PC-3 (cell line): ENCODE measurements around the gene CRYGS. TPM values are rescaled to one million over a fixed set of nuclear protein-coding genes. Genes with fewer than 3 reads are reported as not detected.

Experiments
- ATAC-seq: fragments of 200-7000 bp; cut with Tn5 transposase; 2 replicates; pipeline ENCODE4 v1.9.1; 2020; ENCODE audit warnings: mild to moderate bottlenecking, moderate library complexity
- BruUV-seq: library from RNA; stranded (reverse); fragments of 400-500 nt; replicated peaks from 2 replicates; lab custom pipeline; 2021; lab: Mats Ljungman, UMichigan
- CTCF ChIA-PET: fragments of 300-600 bp; sonication (Branson Sonifier 250); formaldehyde crosslinking; loops from one replicate; lab custom pipeline; 2022; ENCODE audit warnings: antibody characterized with exemption; lab: Charles Lee
- POLR2A ChIA-PET: fragments of 300-600 bp; sonication (Branson Sonifier 250); formaldehyde crosslinking; loops from one replicate; lab custom pipeline; 2022; ENCODE audit warnings: antibody characterized with exemption; ENCODE audit not compliant: unreplicated experiment; lab: Charles Lee
- DNase-seq: peaks from one replicate; pipeline ENCODE4 v3.0.0-alpha.2; 2015
- H2AFZ ChIP-seq: fragments of 300-600 bp; sonication (generic); 2 replicates; pipeline ENCODE4 v1.6.0; 2016; ENCODE audit warnings: antibody characterized with exemption, low read length
- H3F3A ChIP-seq: fragments of 300-600 bp; sonication (generic); one replicate; pipeline ENCODE4 v1.6.0; 2017; ENCODE audit warnings: antibody characterized with exemption, low read length, control low read depth, mild to moderate bottlenecking; ENCODE audit not compliant: unreplicated experiment
- H3K27ac ChIP-seq: fragments of 300-600 bp; sonication (generic); 2 replicates; pipeline ENCODE4 v1.5.1; 2016; ENCODE audit warnings: mild to moderate bottlenecking, low read length
- H3K27me3 ChIP-seq: fragments of 300-600 bp; sonication (generic); 2 replicates; pipeline ENCODE4 v1.6.1; 2016; ENCODE audit warnings: low read length, mixed read lengths
- H3K36me3 ChIP-seq: fragments of 300-600 bp; sonication (generic); 2 replicates; pipeline ENCODE4 v1.6.1; 2016; ENCODE audit warnings: low read depth, mixed run types, low read length, mixed read lengths
- H3K4me1 ChIP-seq: fragments of 300-600 bp; sonication (generic); 2 replicates; pipeline ENCODE4 v1.5.1; 2016; ENCODE audit warnings: low read length; ENCODE audit not compliant: insufficient read depth
- H3K4me2 ChIP-seq: fragments of 300-600 bp; sonication (generic); 2 replicates; pipeline ENCODE4 v1.6.0; 2016; ENCODE audit warnings: low read length
- H3K4me3 ChIP-seq: fragments of 300-600 bp; sonication (generic); 2 replicates; pipeline ENCODE4 v1.5.1; 2016; ENCODE audit warnings: mild to moderate bottlenecking, low read length, mixed read lengths
- H3K79me2 ChIP-seq: fragments of 300-600 bp; sonication (generic); 2 replicates; pipeline ENCODE4 v1.6.1; 2017; ENCODE audit warnings: low read length, mixed read lengths
- H3K9ac ChIP-seq: fragments of 300-600 bp; sonication (generic); 2 replicates; pipeline ENCODE4 v1.6.0; 2016; ENCODE audit warnings: mild to moderate bottlenecking, low read length
- H3K9me2 ChIP-seq: fragments of 300-600 bp; sonication (generic); replicated peaks from 2 replicates; pipeline ENCODE4 v1.6.1; 2016; ENCODE audit warnings: mixed run types, low read length, mixed read lengths
- H3K9me3 ChIP-seq: fragments of 300-600 bp; sonication (generic); 2 replicates; pipeline ENCODE4 v1.6.1; 2016; ENCODE audit warnings: low read length, mixed read lengths
- H4K20me1 ChIP-seq: fragments of 300-600 bp; sonication (generic); 2 replicates; pipeline ENCODE4 v1.6.1; 2016; ENCODE audit warnings: low read length, mixed read lengths
- CTCF ChIP-seq: fragments of 300-600 bp; sonication (generic); conservative IDR thresholded peaks from 2 replicates; pipeline ENCODE4 v1.5.1; 2017; ENCODE audit warnings: antibody characterized with exemption, low read depth, mild to moderate bottlenecking, low read length
- EZH2 ChIP-seq: fragments of 300-600 bp; sonication (generic); IDR thresholded peaks from one replicate; pipeline ENCODE4 v1.6.1; 2017; ENCODE audit warnings: antibody characterized with exemption, mild to moderate bottlenecking, low read length; ENCODE audit not compliant: unreplicated experiment
- EZH2phosphoT487 ChIP-seq: fragments of 300-600 bp; sonication (generic); IDR thresholded peaks from 2 replicates; pipeline ENCODE4 v1.6.1; 2018; ENCODE audit warnings: mild to moderate bottlenecking, antibody characterized with exemption, low read length, borderline replicate concordance
- intact Hi-C: fragments of 100-400 bp; cut with micrococcal nuclease; formaldehyde crosslinking; loops from 2 replicates; pipeline ENCODE4 v1.9.0; 2023
- total RNA-seq: library from RNA; depleted of rRNA; stranded (reverse); fragments of >200 nt; gene quantifications from 2 replicates; pipeline ENCODE4 v1.2.3, GENCODE V29; 2014

CRYGS gene
- total RNA-seq, 1 experiment from 2014 or later: 3.4 TPM

GRCh38 chr3:186570941-186571643, 26.9 kb upstream of the CRYGS start:
- TF ChIP-seq CTCF (no peak), EZH2phosphoT487 (no peak), EZH2 (no peak)
- peaks cover 16% of the 10 kb centered on the region for H3K4me1 ChIP-seq
- peak overlapping the region; percentile 91 for H3K9ac ChIP-seq
- H3F3A ChIP-seq: no peaks in the 10 kb centered on the region
- no peaks in the 10 kb centered on the region for H3K27me3 ChIP-seq
- H3K9me2 ChIP-seq: no peaks in the 10 kb centered on the region
- peak overlapping the region; percentile 90 for H2AFZ ChIP-seq
- ChIA-PET CTCF (interaction anchor here (1.0 to 1.9 kb wide), 2 partner anchors 43 to 46 kb away, joined by 4 to 7 read pairs; no protein-coding TSS in a partner anchor), POLR2A (interaction anchor here (0.6 to 1.2 kb wide), 5 partner anchors 10 to 784 kb away, joined by 3 to 12 read pairs (median 4); partner anchors contain the start of gene EIF4A2)
- intact Hi-C loops: loop anchor here (1.0 kb wide), 2 partner anchors 46 to 462 kb away; partner anchors contain the start of gene ETV5
- DNase-seq: no peak
- peaks cover 38% of the 10 kb centered on the region for H3K36me3 ChIP-seq
- peak overlapping the region; percentile 89 for H3K4me2 ChIP-seq
- peak overlapping the region; percentile 48 for H3K27ac ChIP-seq
- H3K9me3 ChIP-seq: no peaks in the 10 kb centered on the region
- H3K4me3 ChIP-seq: peak overlapping the region; percentile 92
- TSS peak; percentile 35 for BruUV-seq
- no peak for ATAC-seq
- H3K79me2 ChIP-seq: peaks cover 59% of the 10 kb centered on the region
- H4K20me1 ChIP-seq: peaks cover 14% of the 10 kb centered on the region; the same call in 1 of the 2 replicates

DNA sequence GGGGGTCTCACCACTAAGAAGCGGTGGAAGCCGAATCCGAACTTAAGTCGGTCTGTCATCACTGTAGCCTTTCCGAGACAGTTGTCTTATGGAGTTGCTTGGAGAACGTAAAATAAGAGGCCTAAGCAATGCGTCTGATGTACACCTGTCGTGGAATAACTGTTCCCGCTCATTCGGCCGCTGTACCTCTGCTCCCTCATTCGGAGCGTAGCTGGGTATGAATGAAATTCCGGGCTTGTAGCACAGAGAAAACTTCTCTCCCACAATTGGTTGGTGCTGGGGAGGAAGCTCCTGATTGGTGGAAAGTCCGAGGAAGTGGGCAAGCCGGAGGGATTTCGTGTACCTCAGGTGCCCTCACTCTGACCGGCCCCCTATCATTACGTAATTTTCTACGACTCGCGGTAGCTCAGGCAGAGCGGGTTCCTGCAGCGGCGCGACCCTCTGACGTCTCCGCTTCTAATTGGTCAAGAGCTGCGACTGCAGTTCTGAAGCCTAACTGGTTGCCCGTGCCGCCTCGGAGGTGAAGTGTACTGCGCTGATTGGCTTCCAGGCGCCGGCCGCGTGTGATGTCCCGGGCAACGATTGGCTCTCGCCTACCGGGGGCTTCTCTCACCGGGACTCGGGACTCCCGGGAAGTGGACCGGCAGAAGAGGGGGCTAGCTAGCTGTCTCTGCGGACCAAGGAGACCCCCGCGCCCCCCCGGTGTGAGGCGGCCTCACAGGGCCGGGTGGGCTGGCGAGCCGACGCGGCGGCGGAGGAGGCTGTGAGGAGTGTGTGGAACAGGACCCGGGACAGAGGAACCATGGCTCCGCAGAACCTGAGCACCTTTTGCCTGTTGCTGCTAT, 26.1 kb upstream of the CRYGS start, which contains the start of gene DNAJB11:
Gene DNAJB11 (plus strand): TSS at position 625 of the 845 bp plus-strand sequence. CDS start 178 bp downstream, at position 803.
- TF ChIP-seq EZH2phosphoT487: no peak
- no peak for TF ChIP-seq CTCF
- no peak for TF ChIP-seq EZH2
- intact Hi-C loops: loop anchor here (1.0 kb wide), 2 partner anchors 47 to 461 kb away; partner anchors contain the start of gene ETV5

More for the DNA sequence above, 26.1 kb upstream of the CRYGS start, which contains the start of gene DNAJB11:
- Histone ChIP-seq H3K79me2 (peaks cover 67% of the 10 kb centered on the region), H3K36me3 (peaks cover 30% of the 10 kb centered on the region), H3K9me3 (no peaks in the 10 kb centered on the region), H3K4me3 (peak within 1 kb of the TSS; percentile 92), H2AFZ (peak within 1 kb of the TSS; percentile 90), H3K4me1 (peaks cover 16% of the 10 kb centered on the region), H3F3A (no peaks in the 10 kb centered on the region), H3K9ac (peak within 1 kb of the TSS; percentile 91), H3K4me2 (peak within 1 kb of the TSS; percentile 92), H3K9me2 (no peaks in the 10 kb centered on the region), H4K20me1 (peaks cover 14% of the 10 kb centered on the region; the same call in 1 of the 2 replicates), H3K27me3 (no peaks in the 10 kb centered on the region), H3K27ac (peak within 1 kb of the TSS; percentile 48)
- peak; percentile 82 for ATAC-seq
- ChIA-PET CTCF (interaction anchor here (0.6 to 1.9 kb wide), 5 partner anchors 29 to 588 kb away, joined by 3 to 9 read pairs (median 4); no protein-coding TSS in a partner anchor), POLR2A (interaction anchor here (0.6 to 1.2 kb wide), 11 partner anchors 11 to 783 kb away, joined by 3 to 12 read pairs (median 4); partner anchors contain the start of gene EIF4A2)
- BruUV-seq: no TSS peak
- DNase-seq: peak; percentile 99
